Measurements from ENCODE around the gene RPP25L. TPM values are rescaled to one million over a fixed set of nuclear protein-coding genes. Genes with fewer than 3 reads are reported as not detected.

Gene RPP25L
- total RNA-seq, 1 donor from 2014 or later, result 35.0 TPM

DNA sequence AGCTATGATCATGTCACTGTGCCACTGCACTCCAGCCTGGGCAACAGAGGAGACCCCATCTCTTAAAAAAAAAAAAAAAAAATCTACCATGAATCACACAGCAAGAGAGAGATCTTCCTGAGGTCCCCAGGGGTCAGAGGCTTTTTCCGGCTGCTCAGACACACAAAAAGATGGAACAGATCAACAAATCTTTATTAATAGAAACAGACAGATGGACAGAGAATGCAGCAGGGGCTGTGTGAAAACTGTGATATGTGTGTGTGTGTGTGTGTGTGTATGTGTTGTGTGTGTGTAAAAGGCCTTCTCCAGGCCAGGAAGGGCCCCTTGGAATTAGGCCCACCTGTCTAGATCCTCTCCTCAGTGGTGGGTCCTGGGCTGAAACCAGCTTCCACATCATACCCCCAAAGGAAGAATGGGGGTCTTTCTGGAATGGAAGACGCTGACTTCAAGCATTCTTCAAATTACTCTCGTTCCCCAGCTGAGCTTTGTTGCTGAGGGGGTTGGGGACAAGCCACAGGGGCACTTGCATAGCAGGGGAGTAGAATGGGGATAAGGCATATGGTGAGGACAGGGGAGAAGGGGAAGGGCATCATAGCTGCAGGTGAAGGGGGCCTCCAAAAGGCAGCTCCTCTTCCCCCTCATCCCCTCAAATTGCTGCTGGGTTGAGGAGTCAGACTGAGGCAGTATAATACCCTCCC is 22.8 kb upstream of the RPP25L start:
- H3K27ac Mint-ChIP-seq, result no peak overlapping the region
- peak overlapping the region; percentile 24 for H3K4me3 Mint-ChIP-seq (ENCODE audit: low read depth)
- DNase-seq (ENCODE audit: low spot score), result no peak
- intact Hi-C loops (cut with micrococcal nuclease), result loop anchor here (1.0 to 5.0 kb wide), 2 partner anchors 22 to 32 kb away; partner anchors contain the start of gene RPP25L
- H3K36me3 Mint-ChIP-seq (ENCODE audit: low read depth), result peaks cover 41% of the 10 kb centered on the region
- peaks cover 29% of the 10 kb centered on the region for H3K4me1 Mint-ChIP-seq (ENCODE audit: low read depth)
- H3K9me3 Mint-ChIP-seq, result no peaks in the 10 kb centered on the region
- H3K27me3 Mint-ChIP-seq (ENCODE audit: low read depth), result peaks cover 16% of the 10 kb centered on the region

DNA sequence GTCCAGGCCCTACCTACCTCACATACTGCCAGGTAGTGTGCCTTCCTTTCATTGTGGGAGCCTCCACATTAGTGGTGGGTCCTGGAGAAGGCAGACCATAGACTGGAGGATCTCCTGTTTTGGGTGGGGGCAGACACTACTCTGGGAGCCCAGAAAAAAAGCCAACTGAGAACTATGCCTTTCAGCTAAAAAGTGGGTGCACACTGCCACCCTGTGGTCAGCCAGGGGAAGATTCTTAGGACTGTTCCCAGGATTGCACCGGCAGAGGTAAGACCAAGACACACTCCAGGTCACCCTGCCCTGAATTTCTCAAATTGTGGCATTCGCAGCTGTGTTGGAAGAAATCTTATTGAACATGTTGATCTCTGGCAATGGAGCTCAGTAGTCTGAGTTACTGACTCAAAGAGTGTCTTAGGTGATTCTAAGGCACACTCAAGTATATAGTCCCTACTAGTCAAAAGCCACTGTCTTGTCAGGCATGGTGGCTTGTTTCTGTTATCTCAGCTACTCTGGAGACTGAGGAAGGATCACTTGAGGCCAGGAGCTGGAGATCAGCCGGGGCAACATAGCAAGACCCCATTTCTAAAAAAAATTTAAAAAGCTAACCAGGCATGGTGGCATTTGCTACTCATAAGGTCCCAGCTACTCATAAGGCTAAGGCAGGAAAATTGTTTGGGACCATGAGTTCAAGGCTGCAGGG is 22.1 kb upstream of the RPP25L start:
- intact Hi-C loops (cut with micrococcal nuclease), result loop anchor here (1.0 kb wide), 1 partner anchor 22 kb away; the partner anchor contains the start of gene RPP25L
- peak; percentile 62 for DNase-seq (ENCODE audit: low spot score)
- H3K4me3 Mint-ChIP-seq (ENCODE audit: low read depth), result peak overlapping the region; percentile 24
- H3K27ac Mint-ChIP-seq, result no peak overlapping the region
- peaks cover 41% of the 10 kb centered on the region for H3K36me3 Mint-ChIP-seq (ENCODE audit: low read depth)
- H3K4me1 Mint-ChIP-seq (ENCODE audit: low read depth), result peaks cover 32% of the 10 kb centered on the region
- no peaks in the 10 kb centered on the region for H3K9me3 Mint-ChIP-seq
- peaks cover 23% of the 10 kb centered on the region for H3K27me3 Mint-ChIP-seq (ENCODE audit: low read depth)

DNA sequence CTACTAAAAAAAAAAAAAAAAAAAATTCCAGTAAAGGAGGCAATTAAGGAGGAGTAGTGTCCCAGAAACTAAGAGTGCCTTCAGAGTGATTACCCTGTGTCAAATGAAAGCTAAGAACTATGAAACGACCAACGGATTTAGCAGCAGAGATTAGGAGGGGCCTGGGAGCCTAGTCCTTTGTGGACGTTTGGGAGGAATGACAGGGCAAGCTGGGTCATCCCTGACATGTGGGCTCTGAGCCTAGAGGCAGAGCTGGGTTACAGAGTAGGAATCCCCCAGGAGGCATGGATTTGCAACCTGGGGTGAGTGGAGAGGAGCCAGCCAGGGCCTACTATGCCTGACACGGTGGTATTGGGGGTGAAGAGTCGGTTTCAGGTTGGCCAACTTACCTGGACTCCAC is 21.3 kb upstream of the RPP25L start:
- Mint-ChIP-seq H3K27me3 (ENCODE audit: low read depth) (peaks cover 28% of the 10 kb centered on the region), H3K4me1 (ENCODE audit: low read depth) (peaks cover 28% of the 10 kb centered on the region), H3K4me3 (ENCODE audit: low read depth) (no peak overlapping the region), H3K27ac (no peak overlapping the region), H3K9me3 (no peaks in the 10 kb centered on the region), H3K36me3 (ENCODE audit: low read depth) (peaks cover 44% of the 10 kb centered on the region)
- DNase-seq (ENCODE audit: low spot score), result no peak
- intact Hi-C loops (cut with micrococcal nuclease), result no loop called here

DNA sequence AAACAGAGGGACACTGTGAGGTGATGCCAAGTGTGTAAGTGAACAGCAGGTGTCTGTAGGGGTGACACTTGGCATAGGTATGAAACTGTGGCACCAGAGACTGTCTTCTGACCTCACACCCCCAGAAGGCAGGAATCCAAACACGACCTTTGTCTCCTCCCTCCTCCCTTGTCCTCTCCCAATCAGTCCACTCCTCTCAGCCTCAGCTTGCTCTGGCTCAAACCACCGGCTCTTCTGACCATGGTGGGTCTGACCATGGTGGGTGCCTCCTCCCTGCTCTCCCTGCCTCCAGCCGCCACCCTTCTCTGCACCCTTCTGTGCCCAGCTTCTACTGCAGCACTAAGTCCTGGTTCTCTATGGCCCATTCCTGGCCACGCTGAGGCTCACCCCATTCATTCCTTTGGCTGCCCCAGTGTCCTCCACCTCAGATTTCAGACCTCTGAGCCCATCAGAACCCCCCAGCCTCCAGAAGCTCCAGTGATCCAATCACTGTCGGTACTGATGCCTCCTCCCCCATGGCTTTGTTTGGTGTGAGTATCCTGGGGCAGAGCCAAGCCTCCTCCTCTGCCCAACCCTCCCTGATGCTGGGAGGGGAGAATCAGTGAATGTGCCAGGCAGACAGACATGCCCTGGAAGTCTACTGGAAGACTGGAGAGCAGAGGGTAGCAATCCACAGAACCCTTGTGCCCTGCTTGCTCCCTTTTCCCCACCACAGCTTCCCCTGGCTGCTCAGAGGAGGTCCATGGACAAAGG is 18.7 kb upstream of the RPP25L start:
- intact Hi-C loops (cut with micrococcal nuclease), result no loop called here
- no peak for DNase-seq (ENCODE audit: low spot score)
- no peaks in the 10 kb centered on the region for H3K9me3 Mint-ChIP-seq
- H3K4me3 Mint-ChIP-seq (ENCODE audit: low read depth), result peak overlapping the region; percentile 28
- H3K36me3 Mint-ChIP-seq (ENCODE audit: low read depth), result peaks cover 33% of the 10 kb centered on the region
- peaks cover 49% of the 10 kb centered on the region for H3K27me3 Mint-ChIP-seq (ENCODE audit: low read depth)
- H3K27ac Mint-ChIP-seq, result no peak overlapping the region
- H3K4me1 Mint-ChIP-seq (ENCODE audit: low read depth), result peaks cover 17% of the 10 kb centered on the region

DNA sequence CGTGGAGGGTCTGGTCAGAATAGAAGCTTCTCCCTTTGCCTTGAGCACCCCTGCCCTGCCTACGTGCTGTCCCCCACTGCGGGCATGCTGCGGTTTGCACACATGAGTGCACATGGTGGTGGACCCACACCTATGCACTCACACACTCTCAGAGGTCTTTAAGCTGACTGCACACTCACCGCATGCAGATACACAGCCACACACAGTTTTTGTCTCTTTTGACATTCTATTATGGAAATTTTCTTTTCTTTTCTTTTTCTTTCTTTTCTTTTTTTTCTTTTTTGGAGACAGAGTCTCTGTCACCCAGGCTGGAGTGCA is 17.6 kb upstream of the RPP25L start:
- Mint-ChIP-seq H3K27me3 (ENCODE audit: low read depth) (peaks cover 57% of the 10 kb centered on the region), H3K4me3 (ENCODE audit: low read depth) (peak overlapping the region; percentile 59), H3K36me3 (ENCODE audit: low read depth) (peaks cover 21% of the 10 kb centered on the region), H3K27ac (no peak overlapping the region), H3K4me1 (ENCODE audit: low read depth) (peaks cover 13% of the 10 kb centered on the region), H3K9me3 (no peaks in the 10 kb centered on the region)
- no peak for DNase-seq (ENCODE audit: low spot score)
- intact Hi-C loops (cut with micrococcal nuclease), result no loop called here

DNA sequence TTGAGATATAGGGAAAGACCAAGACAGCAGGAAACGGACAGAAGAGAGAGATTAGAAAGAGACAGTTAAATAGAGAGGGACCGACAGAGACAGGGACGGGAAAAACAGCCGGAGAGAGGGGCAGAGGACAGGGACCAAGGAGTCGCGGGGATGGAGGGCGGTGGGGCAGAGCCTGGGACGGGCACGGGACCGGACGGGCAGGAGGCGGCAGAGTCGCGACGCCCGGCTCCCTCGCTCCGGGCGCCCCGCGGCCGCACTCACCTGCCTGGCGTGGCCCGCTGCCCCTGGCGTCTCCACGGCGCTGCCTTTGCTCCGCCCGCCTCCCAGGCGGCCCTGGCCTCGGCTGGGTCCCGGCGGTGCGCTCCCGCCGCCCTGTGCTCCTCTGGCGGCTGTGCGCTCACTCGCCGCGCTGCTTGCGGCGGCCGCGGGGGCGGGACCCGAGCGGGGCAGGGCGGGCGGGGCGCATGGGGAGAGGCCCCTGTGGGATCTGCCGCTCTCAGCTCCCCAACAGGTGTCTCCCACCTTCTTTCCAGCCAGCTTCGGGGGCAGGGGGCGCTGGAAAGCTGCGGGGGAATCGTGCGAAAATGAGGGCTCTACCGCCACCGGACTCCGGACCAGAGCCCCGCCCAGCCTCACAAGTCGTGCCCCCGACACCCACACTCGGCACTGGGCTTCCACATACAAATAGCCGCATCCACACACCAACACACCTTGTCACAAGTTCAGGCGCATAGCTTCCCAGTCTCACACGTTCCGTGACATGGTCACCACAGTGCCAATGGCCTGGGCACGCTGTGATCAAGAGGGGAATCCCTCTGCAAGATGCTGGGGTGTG is 17.0 kb upstream of the RPP25L start, which contains the start of gene ARID3C:
Gene ARID3C (minus strand): TSS at position 411 of the 835 bp plus-strand sequence. CDS start 1,052 bp downstream, outside the sequence.
- H3K36me3 Mint-ChIP-seq (ENCODE audit: low read depth), result peaks cover 16% of the 10 kb centered on the region
- H3K27ac Mint-ChIP-seq, result no peak within 1 kb of the TSS
- no peaks in the 10 kb centered on the region for H3K9me3 Mint-ChIP-seq
- DNase-seq (ENCODE audit: low spot score), result peak; percentile 22
- H3K4me3 Mint-ChIP-seq (ENCODE audit: low read depth), result peak within 1 kb of the TSS; percentile 72
- peaks cover 8% of the 10 kb centered on the region for H3K4me1 Mint-ChIP-seq (ENCODE audit: low read depth)
- intact Hi-C loops (cut with micrococcal nuclease), result no loop called here
- H3K27me3 Mint-ChIP-seq (ENCODE audit: low read depth), result peaks cover 58% of the 10 kb centered on the region

DNA sequence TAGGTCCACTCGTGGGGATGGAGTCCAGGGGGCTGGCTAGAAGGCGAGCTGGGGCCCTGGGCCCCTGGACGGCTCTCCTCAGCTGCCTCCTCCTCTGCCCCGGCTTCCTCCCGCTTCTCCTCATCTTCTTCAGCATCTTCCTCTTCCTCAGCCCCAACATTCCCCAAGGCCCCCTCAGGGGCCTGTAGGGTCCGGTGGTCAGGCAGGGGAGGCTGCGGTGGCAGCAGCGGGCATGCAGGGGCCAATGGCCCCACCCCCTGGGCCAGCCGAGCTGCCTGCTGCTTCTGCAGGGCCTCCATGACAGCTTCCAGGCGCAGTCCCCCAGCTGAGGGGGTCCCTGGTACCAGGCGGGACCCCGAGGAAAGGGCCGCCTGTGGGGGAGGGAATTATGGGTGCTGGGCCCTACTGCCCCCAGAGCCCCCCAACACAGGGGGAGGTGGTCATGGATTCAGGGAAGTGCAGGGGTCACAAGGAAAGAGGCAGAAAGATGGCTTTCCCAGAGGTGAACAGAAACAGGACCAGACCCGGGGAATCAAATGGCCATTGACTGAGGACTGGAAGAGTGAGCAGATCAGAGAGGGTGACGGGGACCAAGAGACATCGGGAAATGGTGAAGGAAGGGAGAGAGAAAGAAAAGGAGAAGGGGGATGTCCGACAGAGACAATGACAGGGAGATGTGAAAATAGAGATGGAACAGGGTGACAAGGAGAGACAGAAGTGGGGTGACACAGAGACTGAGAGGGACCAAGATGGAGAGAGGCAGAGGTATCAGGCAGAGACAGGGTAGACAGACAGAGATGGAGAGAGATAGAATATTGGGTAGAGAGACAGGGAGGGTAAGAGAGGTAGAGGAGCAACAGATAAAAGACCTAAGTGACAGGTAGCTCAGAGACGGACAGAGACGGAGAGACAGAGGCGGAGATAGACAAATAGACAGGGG is 16.1 kb upstream of the RPP25L start:
- Mint-ChIP-seq H3K27me3 (ENCODE audit: low read depth) (peaks cover 63% of the 10 kb centered on the region), H3K9me3 (no peaks in the 10 kb centered on the region), H3K4me3 (ENCODE audit: low read depth) (peak overlapping the region; percentile 72), H3K27ac (no peak overlapping the region), H3K36me3 (ENCODE audit: low read depth) (peaks cover 13% of the 10 kb centered on the region), H3K4me1 (ENCODE audit: low read depth) (peaks cover 10% of the 10 kb centered on the region)
- intact Hi-C loops (cut with micrococcal nuclease), result no loop called here
- no peak for DNase-seq (ENCODE audit: low spot score)

DNA sequence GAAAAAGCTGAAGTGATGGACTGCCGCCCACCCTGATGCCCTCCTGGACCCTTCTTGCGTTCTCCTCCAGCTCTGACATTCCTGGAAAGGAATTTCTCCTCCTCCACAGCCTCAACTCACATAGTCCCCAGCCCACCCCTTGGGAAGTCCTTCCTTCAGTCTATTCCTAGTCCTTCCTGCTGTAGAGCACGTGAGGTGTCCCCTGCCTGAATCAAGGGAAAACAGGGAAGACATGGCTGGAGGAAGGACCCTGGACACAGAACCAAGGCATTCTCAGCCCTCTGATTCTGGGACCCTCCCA is 13.2 kb upstream of the RPP25L start:
- peaks cover 65% of the 10 kb centered on the region for H3K27me3 Mint-ChIP-seq (ENCODE audit: low read depth)
- H3K27ac Mint-ChIP-seq, result no peak overlapping the region
- intact Hi-C loops (cut with micrococcal nuclease), result loop anchor here (2.0 kb wide), 1 partner anchor 36 kb away; the partner anchor contains the start of gene CNTFR
- no peak for DNase-seq (ENCODE audit: low spot score)
- H3K9me3 Mint-ChIP-seq, result no peaks in the 10 kb centered on the region
- peaks cover 16% of the 10 kb centered on the region for H3K4me1 Mint-ChIP-seq (ENCODE audit: low read depth)
- no peak overlapping the region for H3K4me3 Mint-ChIP-seq (ENCODE audit: low read depth)
- H3K36me3 Mint-ChIP-seq (ENCODE audit: low read depth), result peaks cover 3% of the 10 kb centered on the region

DNA sequence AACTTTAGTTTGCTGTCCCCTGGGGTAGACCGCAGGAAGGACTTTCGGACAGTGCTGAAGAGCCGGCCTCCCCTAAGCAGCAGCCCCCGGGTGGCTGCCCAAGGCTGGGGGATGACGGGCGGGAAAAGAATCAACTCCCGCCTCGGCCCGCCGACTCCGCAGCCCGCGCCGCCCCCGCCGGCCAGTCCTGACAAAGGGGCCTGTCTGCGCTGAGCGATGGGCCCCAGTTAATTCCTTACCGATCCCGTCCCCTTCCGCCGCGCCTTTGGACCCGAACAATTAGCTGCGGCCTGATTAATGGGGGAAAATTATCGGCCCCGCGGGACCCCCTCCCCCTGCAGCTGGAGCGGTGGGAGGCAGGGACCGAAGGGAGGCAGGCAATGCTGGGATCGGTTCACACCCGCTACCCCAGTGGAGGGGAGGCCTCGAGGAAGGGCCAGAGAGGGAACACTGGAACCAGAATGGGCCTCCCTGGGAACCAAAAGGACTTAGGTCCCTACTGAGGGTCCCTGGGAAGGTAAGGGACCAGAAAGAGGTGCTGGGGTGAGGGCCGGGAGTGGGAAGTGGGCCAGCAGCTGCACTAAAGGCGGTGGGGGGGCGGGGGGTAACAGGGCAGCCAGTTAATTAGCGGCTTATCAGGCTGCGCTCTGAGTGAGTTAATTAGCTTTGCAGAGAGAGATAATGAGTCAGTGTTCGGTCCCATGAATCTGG is 12.7 kb upstream of the RPP25L start:
- Mint-ChIP-seq H3K9me3 (no peaks in the 10 kb centered on the region), H3K27me3 (ENCODE audit: low read depth) (peaks cover 60% of the 10 kb centered on the region), H3K4me1 (ENCODE audit: low read depth) (peaks cover 18% of the 10 kb centered on the region), H3K27ac (no peak overlapping the region), H3K4me3 (ENCODE audit: low read depth) (no peak overlapping the region), H3K36me3 (ENCODE audit: low read depth) (peaks cover 3% of the 10 kb centered on the region)
- DNase-seq (ENCODE audit: low spot score), result no peak
- intact Hi-C loops (cut with micrococcal nuclease), result loop anchor here (2.0 kb wide), 1 partner anchor 36 kb away; the partner anchor contains the start of gene CNTFR

DNA sequence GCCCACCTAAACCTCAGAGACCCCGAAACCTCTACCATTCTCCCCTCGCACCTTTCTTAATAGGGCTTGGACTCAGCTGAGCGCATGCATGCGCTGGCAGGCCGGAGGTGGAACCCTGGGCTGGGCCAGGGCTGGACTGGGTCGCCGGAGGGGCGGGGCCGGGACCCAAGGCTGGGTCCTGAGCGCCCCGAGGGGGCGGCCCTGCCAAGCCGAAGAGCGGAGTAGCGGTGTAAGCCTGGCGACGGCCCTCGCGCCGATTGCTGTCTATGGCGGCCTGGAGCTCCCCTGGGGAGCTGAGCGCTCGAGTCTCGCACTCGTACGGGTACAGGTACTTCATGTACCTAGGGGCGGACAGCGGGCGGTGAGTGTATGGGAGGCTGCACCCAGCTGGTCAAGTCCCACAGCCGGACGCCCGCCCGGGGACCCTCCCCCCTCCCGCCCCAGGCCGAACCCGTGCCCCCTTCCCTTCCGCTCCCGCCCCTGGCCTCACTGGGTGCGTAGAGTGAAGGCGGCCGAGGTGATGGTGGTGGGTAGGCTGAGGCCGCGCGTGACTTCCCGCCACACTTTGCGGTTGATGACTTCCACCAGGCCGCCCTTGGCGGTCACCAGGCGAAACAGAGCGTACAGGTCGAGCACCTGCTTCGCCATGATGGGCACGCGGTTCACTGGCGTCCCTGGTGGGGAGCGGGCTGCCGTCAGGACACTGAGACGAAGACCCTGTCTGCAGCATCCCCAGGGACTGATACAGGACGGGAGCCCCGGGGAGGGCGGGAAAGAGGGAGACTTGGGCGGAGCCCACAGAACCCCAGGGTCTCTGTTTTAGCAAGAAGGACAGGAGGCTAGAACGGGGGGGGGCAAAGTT is 11.7 kb upstream of the RPP25L start:
- no peaks in the 10 kb centered on the region for H3K9me3 Mint-ChIP-seq
- no peak for DNase-seq (ENCODE audit: low spot score)
- H3K4me1 Mint-ChIP-seq (ENCODE audit: low read depth), result peaks cover 22% of the 10 kb centered on the region
- H3K27me3 Mint-ChIP-seq (ENCODE audit: low read depth), result peaks cover 53% of the 10 kb centered on the region
- H3K4me3 Mint-ChIP-seq (ENCODE audit: low read depth), result no peak overlapping the region
- H3K27ac Mint-ChIP-seq, result no peak overlapping the region
- peaks cover 3% of the 10 kb centered on the region for H3K36me3 Mint-ChIP-seq (ENCODE audit: low read depth)
- intact Hi-C loops (cut with micrococcal nuclease), result loop anchor here (2.0 kb wide), 1 partner anchor 35 kb away; the partner anchor contains the start of gene CNTFR

Measured in activated T-helper 2 cell treated with anti-CD3 and anti-CD28 coated beads, Interferon-gamma antibody, Interleukin-2, Interleukin-4, amounts not matched to agents 10 μg/mL and 5 μg/mL and 100 μg/mL, durations not matched to agents 14 hours and 24 hours and 36 hours (primary cell).